Measurements from ENCODE around the gene MTOR. TPM values are rescaled to one million over a fixed set of nuclear protein-coding genes. Genes with fewer than 3 reads are reported as not detected.

MTOR gene
- polyA plus RNA-seq, 3 donors, result 2.0 to 29.4 (median 3.3) TPM

GRCh38 chr1:11107599-11107998, 154.8 kb downstream of the MTOR start:
- WGBS (ENCODE audit: insufficient coverage), result 96% methylated on average over 4 of the region's 5 CpGs
- H3K27me3 ChIP-seq (ENCODE audit: control insufficient read depth in 2 of 2, insufficient read depth in 2 of 2, low read length in 2 of 2), result no peaks in the 10 kb centered on the region
- H3K36me3 ChIP-seq (replicated peaks in 1 of 2; ENCODE audit: control insufficient read depth in 1 of 2, insufficient read depth in 2 of 2, low read length in 2 of 2), result peaks cover 52 to 73% of the 10 kb centered on the region in 2 donors
- no peaks in the 10 kb centered on the region for H3K9me3 ChIP-seq (replicated peaks in 1 of 2; ENCODE audit: control insufficient read depth in 1 of 2, insufficient read depth in 1 of 2, low read length in 2 of 2)
- no peaks in the 10 kb centered on the region for H3K4me1 ChIP-seq (ENCODE audit: control insufficient read depth in 1 of 2, insufficient read depth in 2 of 2, low read length in 2 of 2)
- H3K36me3 Mint-ChIP-seq, result peaks cover 64 to 75% of the 10 kb centered on the region in 2 donors
- H3K4me1 Mint-ChIP-seq, result no peaks in the 10 kb centered on the region
- TF ChIP-seq, protein P1, sequence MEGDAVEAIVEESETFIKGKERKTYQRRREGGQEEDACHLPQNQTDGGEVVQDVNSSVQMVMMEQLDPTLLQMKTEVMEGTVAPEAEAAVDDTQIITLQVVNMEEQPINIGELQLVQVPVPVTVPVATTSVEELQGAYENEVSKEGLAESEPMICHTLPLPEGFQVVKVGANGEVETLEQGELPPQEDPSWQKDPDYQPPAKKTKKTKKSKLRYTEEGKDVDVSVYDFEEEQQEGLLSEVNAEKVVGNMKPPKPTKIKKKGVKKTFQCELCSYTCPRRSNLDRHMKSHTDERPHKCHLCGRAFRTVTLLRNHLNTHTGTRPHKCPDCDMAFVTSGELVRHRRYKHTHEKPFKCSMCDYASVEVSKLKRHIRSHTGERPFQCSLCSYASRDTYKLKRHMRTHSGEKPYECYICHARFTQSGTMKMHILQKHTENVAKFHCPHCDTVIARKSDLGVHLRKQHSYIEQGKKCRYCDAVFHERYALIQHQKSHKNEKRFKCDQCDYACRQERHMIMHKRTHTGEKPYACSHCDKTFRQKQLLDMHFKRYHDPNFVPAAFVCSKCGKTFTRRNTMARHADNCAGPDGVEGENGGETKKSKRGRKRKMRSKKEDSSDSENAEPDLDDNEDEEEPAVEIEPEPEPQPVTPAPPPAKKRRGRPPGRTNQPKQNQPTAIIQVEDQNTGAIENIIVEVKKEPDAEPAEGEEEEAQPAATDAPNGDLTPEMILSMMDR (IDR thresholded peaks at IDR 0.05), result no peak
- H3K27me3 Mint-ChIP-seq (ENCODE audit: low read depth in 3 of 3), result peaks cover 0 to 2% (median 0%) of the 10 kb centered on the region in 3 donors
- peak overlapping the region in 1 of 7 donors; percentile 39 for H3K27ac Mint-ChIP-seq
- H2AFZ ChIP-seq (ENCODE audit: insufficient read depth, low read depth, low read length, poor library complexity, severe bottlenecking), result no peak overlapping the region
- H3K9ac ChIP-seq (ENCODE audit: insufficient read depth, low read length, poor library complexity, severe bottlenecking), result no peak overlapping the region
- no peaks in the 10 kb centered on the region for H4K20me1 ChIP-seq (ENCODE audit: insufficient read depth, low read length)
- H3K9me3 Mint-ChIP-seq, result peaks cover 0 to 1% (median 0%) of the 10 kb centered on the region in 7 donors
- no peaks in the 10 kb centered on the region for H3K79me2 ChIP-seq (ENCODE audit: insufficient read depth, low read length)
- no peak overlapping the region for H3K4me3 Mint-ChIP-seq
- no peak overlapping the region for H3K4me2 ChIP-seq (replicated peaks; ENCODE audit: extremely low read depth, low read length, poor library complexity, severe bottlenecking)
- no peak for DNase-seq
- no peak overlapping the region for H3K27ac ChIP-seq (ENCODE audit: low read depth in 1 of 2, low read length in 2 of 2)
- intact Hi-C loops (cut with micrococcal nuclease), result loop anchor here in 1 of 2 donors (10.0 kb wide), 1 partner anchor 147 kb away; no protein-coding TSS in a partner anchor
- H3K4me3 ChIP-seq (replicated peaks in 1 of 3; ENCODE audit: low read depth in 2 of 3, low read length in 3 of 3), result no peak overlapping the region

DNA sequence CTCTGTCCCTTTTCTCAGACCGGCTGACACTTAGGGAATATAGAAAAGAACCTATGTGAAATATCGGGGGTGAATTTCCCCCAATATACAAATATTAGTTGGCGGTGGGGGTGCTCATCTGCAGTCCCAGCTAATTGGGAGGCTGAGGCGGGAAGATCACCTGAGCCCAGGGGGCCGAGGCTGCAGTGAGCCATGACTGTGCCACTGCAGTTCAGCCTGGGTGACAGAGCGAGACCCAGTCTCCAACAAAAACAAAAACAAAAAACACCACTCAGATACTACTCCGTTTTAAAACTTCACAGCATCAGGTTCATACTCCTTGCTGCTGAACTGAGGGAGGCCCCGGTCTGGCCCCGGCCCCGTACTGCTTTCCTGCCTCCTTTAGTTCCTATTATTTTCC, 156.8 kb downstream of the MTOR start:
- WGBS (ENCODE audit: insufficient coverage), result 90% methylated on average over 4 of the region's 10 CpGs
- Histone ChIP-seq H3K79me2 (ENCODE audit: insufficient read depth, low read length) (no peaks in the 10 kb centered on the region), H3K4me3 (replicated peaks in 1 of 3; ENCODE audit: low read depth in 2 of 3, low read length in 3 of 3) (no peak overlapping the region), H3K9ac (ENCODE audit: insufficient read depth, low read length, poor library complexity, severe bottlenecking) (no peak overlapping the region), H3K36me3 (replicated peaks in 1 of 2; ENCODE audit: control insufficient read depth in 1 of 2, insufficient read depth in 2 of 2, low read length in 2 of 2) (peaks cover 40 to 53% of the 10 kb centered on the region in 2 donors), H3K27me3 (ENCODE audit: control insufficient read depth in 2 of 2, insufficient read depth in 2 of 2, low read length in 2 of 2) (no peaks in the 10 kb centered on the region), H3K9me3 (replicated peaks in 1 of 2; ENCODE audit: control insufficient read depth in 1 of 2, insufficient read depth in 1 of 2, low read length in 2 of 2) (no peaks in the 10 kb centered on the region), H3K4me2 (replicated peaks; ENCODE audit: extremely low read depth, low read length, poor library complexity, severe bottlenecking) (no peak overlapping the region), H3K4me1 (ENCODE audit: control insufficient read depth in 1 of 2, insufficient read depth in 2 of 2, low read length in 2 of 2) (no peaks in the 10 kb centered on the region), H3K27ac (ENCODE audit: low read depth in 1 of 2, low read length in 2 of 2) (no peak overlapping the region), H4K20me1 (ENCODE audit: insufficient read depth, low read length) (no peaks in the 10 kb centered on the region), H2AFZ (ENCODE audit: insufficient read depth, low read depth, low read length, poor library complexity, severe bottlenecking) (no peak overlapping the region)
- Mint-ChIP-seq H3K27ac (peak overlapping the region in 1 of 7 donors; percentile 46), H3K36me3 (peaks cover 45 to 55% of the 10 kb centered on the region in 2 donors), H3K9me3 (peaks cover 0 to 1% (median 0%) of the 10 kb centered on the region in 7 donors), H3K27me3 (ENCODE audit: low read depth in 3 of 3) (peaks cover 0 to 2% (median 0%) of the 10 kb centered on the region in 3 donors), H3K4me1 (no peaks in the 10 kb centered on the region), H3K4me3 (no peak overlapping the region)
- TF ChIP-seq, protein P1 (IDR thresholded peaks at IDR 0.05), result no peak
- intact Hi-C loops (cut with micrococcal nuclease), result loop anchor here in 1 of 2 donors (10.0 kb wide), 1 partner anchor 149 kb away; no protein-coding TSS in a partner anchor
- no peak for DNase-seq
